ENCODE measurements around the gene RCN1. TPM values are rescaled to one million over a fixed set of nuclear protein-coding genes. Genes with fewer than 3 reads are reported as not detected.

RCN1 gene
- total RNA-seq, 4 donors from 2014 or later = 40.0 to 65.1 (median 55.9) TPM

GRCh38 chr11:32148895-32149294, 58.0 kb downstream of the RCN1 start:
- H3K4me1 ChIP-seq = no peaks in the 10 kb centered on the region
- WGBS, 2 donors = 61 to 64% methylated on average over 4 of the region's 4 CpGs
- H3K36me3 ChIP-seq = no peaks in the 10 kb centered on the region
- H3K27ac ChIP-seq = no peak overlapping the region
- TF ChIP-seq EP300 (IDR thresholded peaks at IDR 0.05) (no peak), CTCF (IDR thresholded peaks at IDR 0.05) (no peak), POLR2A (IDR thresholded peaks at IDR 0.05) (no peak)
- no peak for DNase-seq (ENCODE audit: low spot score in 2 of 2)
- H3K4me3 ChIP-seq = no peak overlapping the region
- H3K27me3 ChIP-seq = peaks cover 0 to 3% of the 10 kb centered on the region in 2 donors
- no peaks in the 10 kb centered on the region for H3K9me3 ChIP-seq

GRCh38 chr11:32149748-32150147, 58.9 kb downstream of the RCN1 start:
- DNase-seq (ENCODE audit: low spot score in 2 of 2) = no peak
- Histone ChIP-seq H3K4me3 (no peak overlapping the region), H3K27me3 (peaks cover 0 to 3% of the 10 kb centered on the region in 2 donors), H3K9me3 (no peaks in the 10 kb centered on the region), H3K4me1 (no peaks in the 10 kb centered on the region), H3K27ac (no peak overlapping the region), H3K36me3 (no peaks in the 10 kb centered on the region)
- 79 to 80% methylated on average over 6 to 7 of the region's 7 CpGs for whole genome bisulfite sequencing, 2 donors
- TF ChIP-seq EP300 (IDR thresholded peaks at IDR 0.05) = no peak
- TF ChIP-seq POLR2A (IDR thresholded peaks at IDR 0.05) = no peak
- TF ChIP-seq CTCF (IDR thresholded peaks at IDR 0.05) = no peak

GRCh38 chr11:32151027-32151426, 60.2 kb downstream of the RCN1 start:
- Histone ChIP-seq H3K36me3 (no peaks in the 10 kb centered on the region), H3K4me3 (no peak overlapping the region), H3K27ac (no peak overlapping the region), H3K4me1 (no peaks in the 10 kb centered on the region), H3K9me3 (peaks cover 0 to under 1% (median 0%) of the 10 kb centered on the region in 4 donors), H3K27me3 (peaks cover 0 to 3% of the 10 kb centered on the region in 2 donors)
- DNase-seq (ENCODE audit: low spot score in 2 of 2) = no peak
- TF ChIP-seq POLR2A (IDR thresholded peaks at IDR 0.05) (no peak), CTCF (IDR thresholded peaks at IDR 0.05) (no peak), EP300 (IDR thresholded peaks at IDR 0.05) (no peak)

GRCh38 chr11:32152216-32152615, 61.3 kb downstream of the RCN1 start:
- no peak for DNase-seq (ENCODE audit: low spot score in 2 of 2)
- no peaks in the 10 kb centered on the region for H3K4me1 ChIP-seq
- no peaks in the 10 kb centered on the region for H3K36me3 ChIP-seq
- H3K4me3 ChIP-seq = no peak overlapping the region
- peaks cover 0 to 3% of the 10 kb centered on the region in 2 donors for H3K27me3 ChIP-seq
- WGBS, 2 donors = 85% methylated on average over 9 of the region's 9 CpGs
- H3K27ac ChIP-seq = no peak overlapping the region
- no peak for TF ChIP-seq CTCF (IDR thresholded peaks at IDR 0.05)
- no peak for TF ChIP-seq EP300 (IDR thresholded peaks at IDR 0.05)
- no peak for TF ChIP-seq POLR2A (IDR thresholded peaks at IDR 0.05)
- H3K9me3 ChIP-seq = peaks cover 0 to 10% (median 0%) of the 10 kb centered on the region in 4 donors

GRCh38 chr11:32152821-32153220, 61.9 kb downstream of the RCN1 start:
- Histone ChIP-seq H3K4me1 (no peaks in the 10 kb centered on the region), H3K4me3 (no peak overlapping the region), H3K9me3 (peaks cover 0 to 10% (median 0%) of the 10 kb centered on the region in 4 donors), H3K27ac (no peak overlapping the region), H3K27me3 (peaks cover 0 to 3% of the 10 kb centered on the region in 2 donors), H3K36me3 (no peaks in the 10 kb centered on the region)
- no peak for TF ChIP-seq POLR2A (IDR thresholded peaks at IDR 0.05)
- no peak for TF ChIP-seq CTCF (IDR thresholded peaks at IDR 0.05)
- TF ChIP-seq EP300 (IDR thresholded peaks at IDR 0.05) = no peak
- 42 to 52% methylated on average over 3 of the region's 3 CpGs for WGBS, 2 donors
- no peak for DNase-seq (ENCODE audit: low spot score in 2 of 2)

All from tibial nerve (tissue), 4 donors.